Fibroblast of pulmonary artery (primary cell): Measurements from ENCODE around the gene ARMC5.
A peak's percentile ranks its signal among the peaks of the same experiment; 100 is the strongest.

Source experiments
- DNase-seq: peaks from one replicate; pipeline ENCODE4 v3.0.0-alpha.2; 2010; ENCODE audit warnings: low read depth
- H3K4me3 ChIP-seq: replicated peaks from 2 replicates; pipeline ENCODE4 v1.5.1; 2011; ENCODE audit warnings: low read depth, mild to moderate bottlenecking, control low read depth, low read length, moderate library complexity
- CTCF ChIP-seq: IDR thresholded peaks from 2 replicates; pipeline ENCODE4 v1.5.1; 2011; ENCODE audit warnings: mild to moderate bottlenecking, control low read depth, low read length, inconsistent platforms; ENCODE audit errors: missing control alignments

Gene ARMC5

DNA sequence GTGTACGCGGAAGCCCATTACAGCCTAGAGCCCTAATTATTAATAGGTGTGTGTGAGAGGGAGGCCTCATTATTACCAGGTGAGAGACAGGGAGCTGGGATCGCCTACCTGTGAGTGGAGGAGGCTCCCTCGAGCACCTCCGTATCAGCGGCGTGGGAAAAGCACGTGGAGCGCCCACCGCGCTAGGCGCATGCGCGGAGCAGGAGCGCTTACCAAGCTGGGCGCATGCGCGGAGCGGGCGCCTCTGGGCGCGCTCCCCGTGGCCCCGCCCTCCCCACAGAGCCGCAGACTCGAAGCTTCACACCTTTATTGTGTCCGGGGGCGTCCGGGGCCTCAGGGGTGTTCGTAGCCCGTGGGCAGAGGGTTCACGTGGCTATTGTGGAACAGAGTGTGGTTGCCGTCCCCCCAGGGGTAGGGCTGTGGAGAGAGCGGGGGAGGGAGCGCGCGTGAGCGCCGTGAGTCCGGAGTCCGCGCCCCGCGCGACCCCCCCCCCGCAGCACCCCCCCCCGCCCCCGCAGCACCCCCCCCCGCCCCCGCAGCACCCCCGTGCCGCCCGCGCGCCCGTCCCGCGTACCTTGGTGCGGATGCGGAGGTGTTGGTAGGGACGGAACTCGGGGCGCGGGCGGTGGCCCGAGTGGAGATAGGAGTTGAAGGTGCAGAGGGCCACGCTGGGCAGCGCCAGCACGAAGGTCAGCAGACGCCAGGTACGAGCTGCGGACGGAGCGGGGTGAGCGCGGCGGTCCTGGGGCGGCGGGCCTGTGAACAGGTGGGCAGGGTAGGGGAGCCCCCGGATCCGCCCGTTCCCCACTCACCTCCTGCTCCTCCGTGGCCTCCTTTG lies 31.6 kb upstream of the ARMC5 start:
- TF ChIP-seq CTCF, result no peak
- H3K4me3 ChIP-seq, result peak overlapping the region; percentile 32
- DNase-seq, result peak; percentile 47

GRCh38 chr16:31428279-31428597 lies 31.1 kb upstream of the ARMC5 start, which contains the start of gene COX6A2:
Gene COX6A2 (minus strand): TSS chr16:31428360. CDS start chr16:31428325, 35 bp downstream.
- TF ChIP-seq CTCF, result no peak
- no peak for DNase-seq
- H3K4me3 ChIP-seq, result peak within 1 kb of the TSS; percentile 32

DNA sequence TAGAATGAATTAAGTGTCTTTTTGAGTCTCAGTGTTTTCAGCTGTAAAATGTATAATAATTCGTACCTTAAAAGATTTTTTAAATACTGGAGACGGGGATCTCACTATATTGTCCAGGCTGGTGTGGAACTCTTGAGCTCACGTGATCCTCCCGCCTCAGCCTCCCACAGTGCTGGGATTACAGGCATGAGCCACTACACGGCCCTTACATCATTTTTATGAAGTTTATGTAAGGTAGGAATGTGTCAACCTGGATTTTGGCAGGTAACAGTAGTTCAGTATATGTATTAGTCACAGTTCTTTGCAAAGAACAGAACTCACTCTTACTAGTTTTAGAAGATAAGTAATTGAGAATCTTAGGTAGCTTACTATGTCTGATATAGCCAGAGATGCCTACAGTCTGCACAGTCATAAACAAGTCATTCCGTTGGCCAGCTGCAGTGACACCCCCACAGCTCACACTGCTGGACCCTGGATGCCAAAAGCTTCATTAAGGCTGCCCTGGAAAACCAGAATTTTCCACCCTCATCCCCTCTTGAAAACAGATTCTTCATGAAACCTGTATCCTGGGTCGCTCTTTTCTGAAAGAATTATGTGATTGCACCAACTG lies 30.6 kb upstream of the ARMC5 start:
- DNase-seq, result no peak
- no peak overlapping the region for H3K4me3 ChIP-seq
- no peak for TF ChIP-seq CTCF

- no peak for DNase-seq
- no peak for TF ChIP-seq CTCF
- H3K4me3 ChIP-seq, result no peak overlapping the region
Measured at GRCh38 chr16:31429314-31429713, 30.0 kb upstream of the ARMC5 start.

GRCh38 chr16:31429796-31430195 lies 29.5 kb upstream of the ARMC5 start:
- no peak for DNase-seq
- H3K4me3 ChIP-seq, result no peak overlapping the region
- TF ChIP-seq CTCF, result no peak

DNA sequence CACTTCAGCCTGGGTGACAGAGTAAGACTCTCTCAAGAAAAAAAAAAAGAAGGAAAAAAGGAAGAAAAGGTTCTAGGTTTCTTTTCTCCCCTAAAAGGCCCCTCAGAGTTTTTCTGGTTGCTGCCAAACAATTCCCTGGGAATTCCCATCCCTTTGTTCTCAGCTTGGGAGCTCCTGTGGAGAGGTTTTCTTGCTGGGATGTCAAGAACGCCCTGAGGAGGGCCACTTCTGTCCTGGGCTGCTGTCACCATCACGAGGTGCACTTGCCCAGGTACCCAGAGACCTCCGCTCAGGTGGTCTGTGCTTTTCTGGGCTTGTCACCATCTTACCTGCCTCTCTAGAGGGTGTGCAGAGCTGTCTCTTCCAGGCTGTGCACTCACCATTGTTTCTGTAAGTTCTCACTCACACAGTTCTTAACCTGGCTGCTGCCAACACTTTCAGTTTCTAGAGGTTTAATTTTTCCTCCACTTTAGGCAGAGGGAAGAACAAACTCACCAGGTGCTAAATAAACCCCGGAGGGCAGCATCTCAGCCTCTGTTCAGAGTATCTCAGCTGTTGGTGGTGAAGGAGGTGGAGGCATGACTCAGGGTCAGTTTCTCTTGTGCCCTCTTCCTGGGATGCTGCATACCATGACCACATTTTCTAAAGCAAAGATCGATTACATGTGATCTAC lies 28.8 kb upstream of the ARMC5 start:
- no peak overlapping the region for H3K4me3 ChIP-seq
- no peak for TF ChIP-seq CTCF

More for the DNA sequence above, 28.8 kb upstream of the ARMC5 start:
- no peak for DNase-seq
